Chondrocyte (in vitro differentiated cells): Measurements from ENCODE around the gene CCDC14. TPM values are rescaled to one million over a fixed set of nuclear protein-coding genes. Genes with fewer than 3 reads are reported as not detected.
"Not testable (repeated sequence)": the region's sequence is repeated elsewhere in the genome, so short reads cannot be mapped to it uniquely, and the experiment has no call there.

ENCODE experiments used
- DNase-seq: peaks from one replicate; pipeline ENCODE4 v3.0.0; 2021; ENCODE audit warnings: mixed read lengths, low spot score
- H3K27ac Mint-ChIP-seq: one replicate; pipeline ENCODE4 v1.8.0; 2021; ENCODE audit warnings: mild to moderate bottlenecking, moderate library complexity, mixed read lengths; ENCODE audit not compliant: unreplicated experiment
- H3K27me3 Mint-ChIP-seq: 2 replicates; pipeline ENCODE4 v1.8.0; 2021; ENCODE audit warnings: low read depth, mixed read lengths
- H3K36me3 Mint-ChIP-seq: 2 replicates; pipeline ENCODE4 v1.8.0; 2021; ENCODE audit warnings: low read depth, mixed read lengths
- H3K4me1 Mint-ChIP-seq: 2 replicates; pipeline ENCODE4 v1.8.0; 2021; ENCODE audit warnings: low read depth, mild to moderate bottlenecking, mixed read lengths
- H3K4me3 Mint-ChIP-seq: one replicate; pipeline ENCODE4 v1.8.0; 2021; ENCODE audit warnings: mild to moderate bottlenecking, moderate library complexity, mixed read lengths; ENCODE audit not compliant: unreplicated experiment
- H3K9me3 Mint-ChIP-seq: 2 replicates; pipeline ENCODE4 v1.8.0; 2021; ENCODE audit warnings: low read depth, mixed read lengths
- total RNA-seq: library from RNA; stranded (reverse); gene quantifications from 3 replicates; pipeline ENCODE4 v1.2.1, GENCODE V29; 2021
- TF ChIP-seq, protein P1 (sequence below): fragments of 200-600 bp; sonication (generic); IDR thresholded peaks from 2 replicates; pipeline ENCODE4 v1.5.0; 2021; ENCODE audit warnings: antibody characterized with exemption, mild to moderate bottlenecking, moderate library complexity

Gene CCDC14
- total RNA-seq, 1 donor from 2014 or later = 25.4 TPM

DNA sequence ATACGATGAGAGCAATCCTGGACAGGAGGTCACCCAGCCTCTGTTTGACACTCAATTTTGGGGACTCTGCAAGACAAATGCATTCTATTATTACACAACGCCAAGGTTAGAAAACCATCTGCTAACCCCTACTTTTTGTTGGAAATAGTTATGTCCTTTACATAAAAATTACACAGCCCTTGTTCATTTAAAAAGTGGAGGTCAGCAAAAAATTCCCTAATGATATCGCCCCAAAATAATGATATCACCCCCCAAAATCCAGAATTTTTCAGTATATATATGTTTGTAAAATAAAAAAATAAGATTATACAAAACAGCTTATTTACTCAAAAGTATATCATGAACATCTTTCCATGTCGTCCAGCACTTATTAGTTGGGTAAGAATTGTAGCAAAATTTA, 19.5 kb upstream of the CCDC14 start:
- H3K4me1 Mint-ChIP-seq = no peaks in the 10 kb centered on the region
- no peak overlapping the region for H3K27ac Mint-ChIP-seq
- peaks cover 6% of the 10 kb centered on the region for H3K36me3 Mint-ChIP-seq
- peaks cover 14% of the 10 kb centered on the region for H3K9me3 Mint-ChIP-seq
- TF ChIP-seq, protein P1, sequence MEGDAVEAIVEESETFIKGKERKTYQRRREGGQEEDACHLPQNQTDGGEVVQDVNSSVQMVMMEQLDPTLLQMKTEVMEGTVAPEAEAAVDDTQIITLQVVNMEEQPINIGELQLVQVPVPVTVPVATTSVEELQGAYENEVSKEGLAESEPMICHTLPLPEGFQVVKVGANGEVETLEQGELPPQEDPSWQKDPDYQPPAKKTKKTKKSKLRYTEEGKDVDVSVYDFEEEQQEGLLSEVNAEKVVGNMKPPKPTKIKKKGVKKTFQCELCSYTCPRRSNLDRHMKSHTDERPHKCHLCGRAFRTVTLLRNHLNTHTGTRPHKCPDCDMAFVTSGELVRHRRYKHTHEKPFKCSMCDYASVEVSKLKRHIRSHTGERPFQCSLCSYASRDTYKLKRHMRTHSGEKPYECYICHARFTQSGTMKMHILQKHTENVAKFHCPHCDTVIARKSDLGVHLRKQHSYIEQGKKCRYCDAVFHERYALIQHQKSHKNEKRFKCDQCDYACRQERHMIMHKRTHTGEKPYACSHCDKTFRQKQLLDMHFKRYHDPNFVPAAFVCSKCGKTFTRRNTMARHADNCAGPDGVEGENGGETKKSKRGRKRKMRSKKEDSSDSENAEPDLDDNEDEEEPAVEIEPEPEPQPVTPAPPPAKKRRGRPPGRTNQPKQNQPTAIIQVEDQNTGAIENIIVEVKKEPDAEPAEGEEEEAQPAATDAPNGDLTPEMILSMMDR = no peak
- peak overlapping the region; percentile 55 for H3K4me3 Mint-ChIP-seq
- no peak for DNase-seq
- peaks cover 20% of the 10 kb centered on the region for H3K27me3 Mint-ChIP-seq

GRCh38 chr3:123979525-123980501, 18.8 kb upstream of the CCDC14 start:
- not testable (repeated sequence) for H3K4me1 Mint-ChIP-seq
- peaks cover 20% of the 10 kb centered on the region for H3K27me3 Mint-ChIP-seq

DNA sequence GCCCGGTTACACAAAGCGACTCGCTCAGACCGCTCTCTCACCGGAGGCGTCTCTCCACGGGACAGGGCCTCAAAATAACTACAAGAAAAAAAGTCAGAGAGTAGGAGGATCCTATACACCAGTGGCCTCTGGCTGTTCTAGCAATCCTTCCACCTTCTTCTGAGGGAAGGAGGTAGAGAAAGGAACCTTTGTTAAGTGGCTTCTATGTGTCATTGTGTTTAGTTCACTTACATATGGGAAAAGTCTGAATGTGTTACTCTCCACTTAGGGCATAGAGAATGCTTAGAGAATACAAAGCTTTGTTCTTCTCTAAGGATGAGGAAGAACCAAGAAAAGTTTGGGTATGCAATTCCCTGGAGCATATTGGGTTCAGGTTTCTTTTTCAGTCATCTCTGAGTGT, 15.9 kb upstream of the CCDC14 start:
- not testable (repeated sequence) for H3K4me3 Mint-ChIP-seq

More at GRCh38 chr3:123979525-123980501, 18.8 kb upstream of the CCDC14 start:
- not testable (repeated sequence) for H3K27ac Mint-ChIP-seq, H3K36me3 Mint-ChIP-seq, DNase-seq
- Mint-ChIP-seq H3K4me3 (peak overlapping the region; percentile 55), H3K9me3 (peaks cover 14% of the 10 kb centered on the region)
- TF ChIP-seq, protein P1 = peak; percentile 85

DNA sequence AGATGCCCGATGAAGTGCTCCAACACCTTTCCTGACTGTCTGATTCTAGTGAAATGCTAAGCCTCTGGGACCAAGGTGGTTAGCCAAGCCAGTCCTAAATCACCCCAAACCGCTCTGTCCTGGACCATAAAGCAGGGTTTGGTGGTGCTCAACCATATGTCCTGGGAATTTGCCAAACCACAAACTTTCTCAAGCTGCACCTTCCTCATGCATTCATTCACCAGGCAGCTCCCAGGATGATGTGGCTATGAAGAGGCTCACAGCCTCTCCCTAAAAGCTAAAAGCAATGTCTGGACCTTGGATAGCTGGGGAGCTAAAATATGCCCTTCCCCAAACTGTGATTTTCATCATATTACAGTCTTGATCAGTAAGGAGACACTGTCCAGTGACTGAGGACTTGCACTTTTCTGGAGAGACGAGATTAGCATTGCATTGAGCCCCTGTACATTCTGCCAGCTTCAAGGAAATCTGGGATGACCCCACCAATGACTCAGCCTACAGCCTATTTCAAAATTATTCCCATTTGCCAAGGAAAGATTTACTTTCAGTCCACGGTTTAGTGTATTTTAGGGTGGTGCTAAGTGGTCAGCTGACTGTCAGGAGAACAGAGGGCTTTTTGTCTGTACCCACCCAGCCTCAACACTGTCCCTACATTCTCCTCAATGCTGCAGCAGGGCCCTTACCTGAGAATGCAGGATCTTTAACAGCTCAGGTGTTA, 15.3 kb upstream of the CCDC14 start:
- H3K27ac Mint-ChIP-seq, H3K9me3 Mint-ChIP-seq, H3K27me3 Mint-ChIP-seq, DNase-seq, H3K4me1 Mint-ChIP-seq, H3K36me3 Mint-ChIP-seq, H3K4me3 Mint-ChIP-seq: not testable (repeated sequence)

More for the DNA sequence above, 15.9 kb upstream of the CCDC14 start:
- not testable (repeated sequence) for DNase-seq, H3K9me3 Mint-ChIP-seq, H3K27me3 Mint-ChIP-seq, H3K36me3 Mint-ChIP-seq, H3K4me1 Mint-ChIP-seq, H3K27ac Mint-ChIP-seq

DNA sequence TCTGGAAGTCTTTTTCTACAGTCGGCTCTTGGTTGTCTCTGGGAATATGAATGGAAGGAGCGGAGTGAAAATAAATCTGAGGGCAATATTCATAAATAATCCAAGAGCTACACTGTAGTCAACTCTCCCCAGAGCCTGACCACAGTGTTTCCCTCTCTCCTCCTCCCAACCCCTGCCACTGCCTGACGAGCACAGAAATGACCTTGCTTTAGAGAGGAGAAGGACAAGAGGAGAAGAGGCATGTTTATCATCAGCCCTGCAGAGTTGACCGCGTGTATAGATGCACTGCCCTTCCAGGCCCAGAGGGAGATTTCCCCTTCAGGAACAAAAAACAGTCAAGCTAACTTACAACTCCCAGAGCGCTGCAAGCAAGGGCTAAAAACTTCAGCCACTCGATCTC, 14.0 kb upstream of the CCDC14 start:
- not testable (repeated sequence) for H3K9me3 Mint-ChIP-seq, H3K4me3 Mint-ChIP-seq, H3K4me1 Mint-ChIP-seq

GRCh38 chr3:123971406-123971805, 10.4 kb upstream of the CCDC14 start:
- Mint-ChIP-seq H3K36me3 (no peaks in the 10 kb centered on the region), H3K4me1 (no peaks in the 10 kb centered on the region), H3K27me3 (peaks cover 4% of the 10 kb centered on the region), H3K27ac (no peak overlapping the region), H3K9me3 (no peaks in the 10 kb centered on the region), H3K4me3 (no peak overlapping the region)
- no peak for DNase-seq
- TF ChIP-seq, protein P1 = no peak

More for the DNA sequence above, 14.0 kb upstream of the CCDC14 start:
- DNase-seq, H3K27me3 Mint-ChIP-seq, H3K27ac Mint-ChIP-seq, H3K36me3 Mint-ChIP-seq: not testable (repeated sequence)

DNA sequence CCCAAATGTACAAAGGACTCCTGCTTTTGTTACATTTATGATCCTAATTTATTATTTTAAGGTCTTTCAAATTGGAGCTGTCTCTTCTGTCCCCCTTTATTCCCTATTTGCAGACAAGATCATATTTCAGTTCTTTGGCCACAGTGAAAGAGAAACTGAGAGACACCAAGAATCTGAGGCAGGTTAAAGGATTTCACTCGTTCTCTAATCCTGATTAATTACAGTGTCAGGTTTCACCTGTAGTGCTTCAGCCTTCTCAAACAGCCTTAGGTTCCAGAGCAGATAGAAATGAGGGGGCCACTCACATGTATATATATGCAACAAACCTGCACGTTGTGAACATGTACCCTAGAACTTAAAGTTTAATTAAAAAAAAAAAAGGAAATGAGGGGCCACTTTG, 6.2 kb upstream of the CCDC14 start:
- not testable (repeated sequence) for H3K36me3 Mint-ChIP-seq, H3K4me1 Mint-ChIP-seq, H3K9me3 Mint-ChIP-seq, H3K27me3 Mint-ChIP-seq, H3K4me3 Mint-ChIP-seq, DNase-seq, H3K27ac Mint-ChIP-seq

DNA sequence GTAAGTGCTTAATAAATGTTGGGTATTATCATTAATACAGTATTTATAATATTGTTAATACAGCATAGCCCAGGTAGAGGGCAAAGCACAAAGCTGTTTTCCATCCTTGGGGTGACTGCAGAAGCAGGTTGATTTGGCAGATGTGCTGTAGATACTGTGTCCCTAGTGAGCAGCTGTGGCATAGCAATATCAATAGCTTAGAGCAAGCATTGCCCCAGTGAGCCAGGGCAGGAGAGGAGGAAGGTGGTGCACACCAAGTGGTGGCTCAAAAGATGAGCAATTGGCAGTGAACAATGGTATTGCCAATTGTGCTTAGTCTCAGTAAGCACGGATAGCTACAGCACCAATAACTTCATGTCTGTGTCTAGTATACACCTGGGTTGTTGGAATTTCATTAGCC, 5.8 kb upstream of the CCDC14 start:
- H3K27me3 Mint-ChIP-seq, H3K4me1 Mint-ChIP-seq, DNase-seq, H3K4me3 Mint-ChIP-seq, H3K9me3 Mint-ChIP-seq, H3K36me3 Mint-ChIP-seq, H3K27ac Mint-ChIP-seq: not testable (repeated sequence)

GRCh38 chr3:123964793-123965192, 3.8 kb upstream of the CCDC14 start:
- not testable (repeated sequence) for H3K4me3 Mint-ChIP-seq, H3K36me3 Mint-ChIP-seq, DNase-seq, H3K9me3 Mint-ChIP-seq, H3K27me3 Mint-ChIP-seq, H3K27ac Mint-ChIP-seq
- peaks cover 10% of the 10 kb centered on the region for H3K4me1 Mint-ChIP-seq
